GM20000 (cell line): ENCODE measurements around the gene PXMP4.

Experiments
- DNase-seq: peaks from one replicate; pipeline ENCODE4 v3.0.0; 2012; ENCODE audit warnings: low spot score
- TF ChIP-seq, protein P1 (sequence below): IDR thresholded peaks from 2 replicates; pipeline ENCODE4 v1.5.1; 2012; ENCODE audit warnings: mild to moderate bottlenecking, control low read depth; ENCODE audit errors: extremely low read depth, missing control alignments

PXMP4 gene

GRCh38 chr20:33757458-33757857 lies 37.3 kb upstream of the PXMP4 start:
- no peak for DNase-seq
- TF ChIP-seq, protein P1, sequence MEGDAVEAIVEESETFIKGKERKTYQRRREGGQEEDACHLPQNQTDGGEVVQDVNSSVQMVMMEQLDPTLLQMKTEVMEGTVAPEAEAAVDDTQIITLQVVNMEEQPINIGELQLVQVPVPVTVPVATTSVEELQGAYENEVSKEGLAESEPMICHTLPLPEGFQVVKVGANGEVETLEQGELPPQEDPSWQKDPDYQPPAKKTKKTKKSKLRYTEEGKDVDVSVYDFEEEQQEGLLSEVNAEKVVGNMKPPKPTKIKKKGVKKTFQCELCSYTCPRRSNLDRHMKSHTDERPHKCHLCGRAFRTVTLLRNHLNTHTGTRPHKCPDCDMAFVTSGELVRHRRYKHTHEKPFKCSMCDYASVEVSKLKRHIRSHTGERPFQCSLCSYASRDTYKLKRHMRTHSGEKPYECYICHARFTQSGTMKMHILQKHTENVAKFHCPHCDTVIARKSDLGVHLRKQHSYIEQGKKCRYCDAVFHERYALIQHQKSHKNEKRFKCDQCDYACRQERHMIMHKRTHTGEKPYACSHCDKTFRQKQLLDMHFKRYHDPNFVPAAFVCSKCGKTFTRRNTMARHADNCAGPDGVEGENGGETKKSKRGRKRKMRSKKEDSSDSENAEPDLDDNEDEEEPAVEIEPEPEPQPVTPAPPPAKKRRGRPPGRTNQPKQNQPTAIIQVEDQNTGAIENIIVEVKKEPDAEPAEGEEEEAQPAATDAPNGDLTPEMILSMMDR = no peak

DNA sequence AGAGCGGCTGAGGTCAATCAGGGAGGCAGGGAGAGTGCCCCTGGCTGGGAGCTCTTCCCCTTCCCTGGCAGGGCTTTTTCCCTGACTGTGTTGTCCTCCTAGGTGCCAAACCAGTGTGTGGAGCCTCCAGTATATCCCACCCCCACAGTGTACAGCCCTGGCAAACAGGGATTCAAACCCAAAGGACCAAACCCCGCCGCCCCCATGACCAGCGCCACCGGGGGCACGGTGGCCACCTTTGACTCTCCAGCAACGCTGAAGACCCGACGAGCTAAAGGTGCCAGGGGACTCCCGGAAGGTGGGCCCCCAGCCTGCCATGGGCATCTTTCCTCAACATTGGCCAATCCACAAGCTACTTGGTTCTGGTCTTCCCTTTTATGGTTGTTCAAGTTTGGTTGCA lies 36.9 kb upstream of the PXMP4 start:
- TF ChIP-seq, protein P1 = no peak
- DNase-seq = no peak

DNA sequence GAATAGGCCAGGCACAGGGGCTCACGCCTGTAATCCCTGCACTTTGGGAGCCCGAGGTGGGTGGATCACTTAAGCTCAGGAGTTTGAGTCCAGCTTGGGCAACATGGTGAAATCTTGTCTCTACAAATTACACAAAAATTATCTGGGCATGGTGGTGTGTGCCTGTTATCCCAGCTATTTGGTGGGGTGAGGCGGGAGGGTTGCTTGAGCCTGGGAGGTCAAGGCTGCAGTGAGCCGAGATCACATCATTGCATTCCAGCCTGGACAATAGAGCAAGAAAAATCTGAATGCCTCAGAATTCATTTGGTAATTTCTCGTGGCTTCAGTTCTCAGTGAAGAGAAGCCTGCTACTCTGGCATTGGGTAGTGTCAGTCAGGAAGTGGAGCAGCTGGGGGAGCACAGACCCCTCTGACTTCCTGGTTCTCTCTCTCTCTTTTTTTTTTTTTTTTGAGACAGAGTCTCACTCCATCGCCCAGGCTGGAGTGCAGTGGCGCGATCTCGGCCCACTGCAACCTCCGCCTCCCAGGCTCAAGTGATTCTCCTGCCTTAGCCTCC lies 35.9 kb upstream of the PXMP4 start:
- DNase-seq = peak; percentile 40

DNA sequence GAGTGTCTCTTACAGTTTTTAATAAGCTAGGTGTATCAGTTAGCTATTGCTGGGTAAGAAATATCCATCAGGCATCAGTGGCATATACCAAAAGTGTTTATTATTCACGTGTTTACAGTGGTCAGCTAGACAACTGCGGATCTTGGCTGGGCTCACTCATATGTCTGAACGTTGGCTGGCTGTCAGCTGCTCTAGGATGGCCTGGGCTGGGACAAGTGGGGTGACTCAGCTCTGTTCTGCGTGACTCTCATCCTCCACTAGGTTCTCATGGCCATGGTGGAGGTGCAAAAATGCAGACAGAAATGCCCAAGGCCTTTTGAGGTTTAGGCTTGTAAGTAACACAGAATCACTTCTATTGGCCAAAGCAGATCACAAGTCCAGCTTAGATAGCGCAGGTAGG lies 33.7 kb upstream of the PXMP4 start:
- no peak for DNase-seq
- TF ChIP-seq, protein P1 = no peak

DNA sequence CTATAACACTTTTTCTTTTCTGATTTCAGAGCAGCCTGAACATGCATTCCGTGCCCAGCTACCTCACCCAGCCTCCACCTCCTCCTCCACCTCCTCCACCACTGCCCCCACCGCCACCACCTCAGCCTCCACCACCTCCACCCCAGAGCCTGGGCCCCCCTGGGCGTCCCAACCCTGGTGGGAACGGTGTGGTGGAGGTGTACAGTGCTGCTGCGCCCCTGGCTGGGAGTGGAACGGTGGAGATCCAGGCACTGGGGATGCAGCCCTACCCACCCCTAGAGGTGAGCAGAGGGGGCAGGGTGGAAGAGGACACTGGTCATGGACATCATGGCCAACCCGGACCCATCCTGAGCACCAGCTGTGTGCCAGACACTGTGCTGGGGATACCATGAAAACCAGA lies 33.0 kb upstream of the PXMP4 start:
- no peak for DNase-seq
- TF ChIP-seq, protein P1 = no peak

- DNase-seq = no peak
- TF ChIP-seq, protein P1 = no peak
Observed at GRCh38 chr20:33751775-33752174, 31.7 kb upstream of the PXMP4 start.

DNA sequence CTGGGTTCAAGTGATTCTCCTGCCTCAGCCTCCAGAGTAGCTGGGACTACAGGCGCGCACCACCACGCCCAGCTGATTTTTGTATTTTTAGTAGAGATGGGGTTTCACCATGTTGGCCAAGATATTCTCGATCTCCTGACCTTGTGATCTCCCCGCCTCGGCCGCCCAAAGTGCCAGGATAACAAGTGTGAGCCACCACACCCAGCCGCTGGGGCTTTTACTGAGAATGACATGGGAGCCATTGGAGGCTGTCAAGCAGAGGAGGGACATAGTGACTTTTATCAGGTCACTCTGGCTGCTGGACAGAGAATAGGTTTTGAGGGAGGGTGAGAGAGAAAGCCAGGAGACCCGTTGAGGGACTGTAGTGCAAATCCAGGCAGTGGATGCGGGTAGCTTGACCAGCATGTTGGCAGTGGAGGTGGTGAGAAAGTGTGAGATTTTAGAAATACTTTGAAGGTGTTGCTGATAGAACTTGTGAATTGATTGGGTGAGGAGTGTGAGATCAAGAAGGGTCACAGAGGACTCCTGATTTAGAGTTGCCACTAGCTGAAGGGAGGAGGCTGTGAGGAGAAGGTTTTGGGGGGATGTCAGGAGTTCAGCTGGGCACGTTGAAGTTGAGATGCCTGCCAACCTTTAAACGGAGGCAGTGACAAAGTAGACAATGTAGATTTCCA lies 26.4 kb upstream of the PXMP4 start:
- no peak for DNase-seq
- TF ChIP-seq, protein P1 = no peak
